ENCODE data around the gene KCND2.

- TF ChIP-seq POLR2AphosphoS5 (IDR thresholded peaks at IDR 0.05; ENCODE audit: low read depth, low read length) (no peak), REST (IDR thresholded peaks at IDR 0.05; ENCODE audit: insufficient read depth in 1 of 2, low read depth in 2 of 2, low read length in 2 of 2) (no peak)
These were observed 330.4 kb downstream of the KCND2 start for GRCh38 chr7:120603366-120603765.

Data from PFSK-1 (cell line).